Hematopoietic multipotent progenitor cell (in vitro differentiated cells): Measurements from ENCODE around the gene ALDH3B1. TPM values are rescaled to one million over a fixed set of nuclear protein-coding genes. Genes with fewer than 3 reads are reported as not detected.

ENCODE experiments used
- DNase-seq, 3 donors: peaks; one replicate each; pipeline ENCODE4 v3.0.0-alpha.2; 2011 to 2015; ENCODE audit warnings: low read depth in 2 of 3, low spot score in 2 of 3
- small RNA-seq: library from RNA; depleted of rRNA; stranded (forward); fragments of <200 nt; gene quantifications from one replicate; pipeline ENCODE3, GENCODE V24; 2012
- total RNA-seq: library from RNA; depleted of rRNA; stranded (reverse); fragments of >200 nt; gene quantifications from one replicate; pipeline ENCODE4 v1.2.3, GENCODE V29; 2012

Gene ALDH3B1
- total RNA-seq, 1 donor, result 30.7 TPM

DNA sequence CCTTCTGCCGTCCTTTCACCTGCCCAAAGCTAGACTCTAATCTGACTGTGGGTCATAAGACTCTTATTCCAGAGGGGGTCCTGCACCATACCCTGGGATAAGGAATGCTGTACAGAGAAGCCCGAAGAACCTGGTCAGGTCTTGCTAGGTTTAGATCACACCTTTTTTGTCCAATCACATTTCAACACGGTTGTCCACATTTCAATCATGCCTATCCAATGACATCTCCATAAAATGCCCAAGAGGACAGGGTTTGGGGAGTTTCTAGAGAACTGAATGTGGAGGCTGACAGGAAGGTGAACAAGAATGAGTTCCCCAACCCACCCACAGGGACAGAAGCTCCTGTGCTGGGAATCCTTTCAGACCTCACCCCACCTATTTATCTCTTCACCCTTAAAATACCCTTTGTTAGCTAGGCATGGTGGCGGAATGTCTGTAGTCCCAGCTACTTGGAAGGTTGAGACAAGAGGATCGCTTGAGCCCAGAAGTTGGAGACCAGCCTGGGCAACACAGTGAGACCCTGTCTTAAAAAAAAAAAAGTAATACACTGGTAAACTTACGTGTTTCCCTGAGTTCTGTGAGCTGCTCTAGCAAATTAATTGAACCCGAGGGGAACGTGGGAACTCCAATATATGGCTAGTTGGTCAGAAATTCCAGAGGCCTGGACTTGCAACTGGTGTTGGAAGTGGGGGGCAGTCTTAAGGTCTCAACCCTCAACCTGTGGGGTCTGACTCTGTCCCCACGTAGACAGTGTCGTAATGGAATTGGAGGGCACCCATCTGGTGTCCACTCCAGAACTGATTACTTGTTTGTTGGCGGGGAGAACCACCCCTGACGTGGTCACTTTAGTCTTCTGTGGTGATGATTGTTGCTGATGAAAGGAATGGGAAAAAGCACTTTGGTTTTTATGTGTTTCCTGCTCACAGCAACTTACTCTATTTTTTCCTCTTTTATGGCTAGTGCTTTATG, 46.5 kb downstream of the ALDH3B1 start:
- no peak for DNase-seq

DNA sequence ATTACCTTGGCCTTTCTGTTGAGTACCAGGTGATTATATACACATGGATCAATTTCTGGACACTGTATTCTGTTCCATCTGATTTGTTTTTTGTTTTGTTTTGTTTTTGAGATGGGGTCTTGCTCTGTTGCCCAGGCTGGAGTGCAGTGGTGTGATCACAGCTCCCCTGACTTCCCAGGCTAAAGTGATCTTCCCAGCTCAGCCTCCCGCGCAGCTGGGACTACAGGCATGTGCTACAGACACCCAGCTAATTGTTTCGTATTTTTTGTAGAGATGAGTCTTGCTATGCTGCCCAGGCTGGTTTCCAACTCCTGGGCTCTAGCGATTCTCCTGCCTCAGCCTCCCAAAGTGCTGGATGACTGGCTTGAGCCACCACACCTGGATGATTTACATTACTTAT, 47.7 kb downstream of the ALDH3B1 start:
- DNase-seq, result no peak

DNA sequence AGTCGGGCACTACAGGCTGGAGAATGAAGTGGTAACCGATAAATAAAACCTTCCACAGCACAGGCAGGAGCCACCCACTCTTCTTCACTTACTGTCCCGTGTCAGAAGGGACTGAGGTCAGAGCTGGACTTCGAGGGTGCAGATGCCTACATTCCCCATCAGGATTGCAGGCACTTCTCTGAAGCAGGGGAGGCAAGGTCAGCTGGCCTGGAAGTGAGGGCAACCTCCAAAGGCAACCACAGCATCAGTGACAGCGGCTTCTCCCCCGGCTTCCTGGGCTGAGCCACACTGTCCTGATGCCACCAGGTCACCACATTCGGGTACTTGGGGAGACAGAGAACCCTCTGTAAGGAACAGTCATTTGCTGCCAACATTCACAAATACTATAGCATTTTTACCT, 51.4 kb downstream of the ALDH3B1 start:
- DNase-seq, result no peak

DNA sequence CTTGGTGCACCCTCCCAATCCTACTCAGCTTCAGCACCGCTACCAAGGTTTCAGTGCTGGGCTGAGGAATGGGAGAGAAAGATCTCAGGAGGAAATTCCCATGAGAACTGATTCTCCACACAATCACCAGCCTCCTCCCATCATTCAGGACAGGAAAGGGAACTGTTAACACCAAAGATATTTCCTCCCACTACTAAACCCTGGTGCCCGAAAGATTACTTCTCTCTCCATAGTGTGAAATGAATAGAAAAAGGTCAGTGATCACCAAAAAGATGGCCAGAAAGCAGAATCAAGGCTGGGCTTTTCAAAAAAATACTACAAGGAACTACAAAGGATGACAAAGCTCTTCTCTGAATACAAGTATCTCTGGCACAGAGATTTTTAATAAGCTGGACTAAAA, 54.8 kb downstream of the ALDH3B1 start:
- DNase-seq, result no peak

DNA sequence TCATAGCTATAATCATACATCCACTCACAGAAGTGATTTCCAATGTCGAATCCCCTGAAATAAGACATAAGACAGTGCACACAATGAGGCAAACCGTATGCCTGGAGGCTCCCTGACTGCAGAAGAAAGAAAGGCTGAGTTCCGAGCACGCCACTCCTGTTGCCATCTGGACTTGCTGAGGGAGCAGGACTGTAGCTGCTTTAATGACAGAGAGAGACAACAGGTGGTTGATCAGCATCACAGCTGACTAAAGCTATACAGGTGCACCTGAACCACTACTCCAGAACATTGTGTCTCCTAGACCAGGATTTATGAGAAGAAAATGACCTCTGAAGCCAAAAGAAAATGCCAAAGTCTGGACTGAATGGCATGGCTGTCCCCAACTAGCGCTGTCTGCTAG, 55.7 kb downstream of the ALDH3B1 start:
- no peak for DNase-seq

DNA sequence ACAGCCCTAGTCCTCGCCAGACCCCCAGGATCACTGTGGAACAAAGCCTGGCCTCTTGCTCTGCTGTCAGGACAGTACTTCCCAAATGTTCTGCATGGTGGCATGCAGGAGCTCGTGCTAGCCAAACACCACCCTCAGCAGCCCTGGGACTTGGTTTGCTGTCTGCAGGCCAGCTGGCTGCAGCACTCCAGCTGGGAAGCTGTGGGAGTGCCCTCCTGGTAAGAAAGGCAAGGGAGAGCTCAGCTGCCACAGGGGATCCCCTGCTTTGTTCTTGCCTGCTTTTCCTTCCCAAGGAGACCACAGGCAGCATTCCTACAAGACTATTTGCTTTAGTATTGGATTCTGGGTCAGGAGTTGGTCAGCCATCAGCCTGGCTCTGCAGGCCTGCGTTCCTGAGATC, 56.6 kb downstream of the ALDH3B1 start:
- DNase-seq, result no peak

DNA sequence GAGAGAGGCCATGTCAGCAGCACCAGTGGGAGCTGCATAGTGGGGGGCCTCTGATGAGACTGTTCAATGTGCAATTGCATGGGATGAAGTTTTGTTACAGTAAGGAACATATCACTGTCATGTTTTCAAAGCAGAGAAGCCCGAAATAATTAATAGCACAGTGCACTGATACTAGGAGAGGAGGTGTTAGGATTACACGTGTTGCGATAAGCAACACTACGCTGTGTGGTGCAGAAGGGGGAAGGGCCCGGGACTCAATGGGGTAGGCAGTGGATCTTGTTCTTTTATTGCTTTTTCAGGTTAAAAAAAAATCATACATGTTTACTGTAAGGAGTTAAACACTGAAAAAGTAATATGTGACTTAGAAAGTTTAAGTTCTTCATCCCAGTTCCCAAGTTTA, 57.9 kb downstream of the ALDH3B1 start:
- no peak for DNase-seq

DNA sequence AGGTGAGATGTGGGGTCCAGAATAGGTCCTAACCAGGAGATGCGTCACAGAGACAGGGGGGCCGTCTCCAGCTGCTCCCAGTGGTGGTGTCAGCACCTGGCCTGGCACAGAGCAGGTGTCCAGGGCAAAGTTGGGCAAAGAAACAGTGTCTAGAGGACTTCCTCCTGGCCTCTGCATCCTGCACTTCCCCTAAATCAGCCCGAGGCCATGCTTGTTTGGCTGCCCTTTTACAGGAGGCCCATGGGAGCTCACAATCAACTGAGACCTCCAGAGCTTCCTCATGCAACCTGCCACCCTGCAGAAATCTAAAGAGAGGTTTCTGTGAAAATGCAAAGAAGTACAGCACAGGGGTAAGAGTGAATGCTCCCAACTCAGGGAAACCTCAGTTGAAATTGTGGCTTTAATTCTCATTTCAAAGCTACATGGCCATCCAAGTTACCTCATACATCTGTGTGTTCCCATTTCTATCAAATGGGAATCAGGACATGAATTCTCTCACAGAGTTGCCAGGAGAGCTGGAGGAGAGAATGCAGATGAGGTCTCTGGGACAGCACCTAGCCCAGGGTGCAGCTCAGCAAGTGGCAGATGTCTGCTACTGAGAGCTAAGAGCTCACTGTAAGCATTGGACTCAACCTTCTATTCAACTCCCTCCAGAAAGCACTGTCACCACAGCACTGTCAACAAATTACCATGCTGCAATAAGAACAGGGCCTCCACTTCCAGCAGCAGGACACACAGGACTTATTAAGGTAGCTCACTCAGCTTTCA, 61.3 kb downstream of the ALDH3B1 start:
- no peak for DNase-seq

DNA sequence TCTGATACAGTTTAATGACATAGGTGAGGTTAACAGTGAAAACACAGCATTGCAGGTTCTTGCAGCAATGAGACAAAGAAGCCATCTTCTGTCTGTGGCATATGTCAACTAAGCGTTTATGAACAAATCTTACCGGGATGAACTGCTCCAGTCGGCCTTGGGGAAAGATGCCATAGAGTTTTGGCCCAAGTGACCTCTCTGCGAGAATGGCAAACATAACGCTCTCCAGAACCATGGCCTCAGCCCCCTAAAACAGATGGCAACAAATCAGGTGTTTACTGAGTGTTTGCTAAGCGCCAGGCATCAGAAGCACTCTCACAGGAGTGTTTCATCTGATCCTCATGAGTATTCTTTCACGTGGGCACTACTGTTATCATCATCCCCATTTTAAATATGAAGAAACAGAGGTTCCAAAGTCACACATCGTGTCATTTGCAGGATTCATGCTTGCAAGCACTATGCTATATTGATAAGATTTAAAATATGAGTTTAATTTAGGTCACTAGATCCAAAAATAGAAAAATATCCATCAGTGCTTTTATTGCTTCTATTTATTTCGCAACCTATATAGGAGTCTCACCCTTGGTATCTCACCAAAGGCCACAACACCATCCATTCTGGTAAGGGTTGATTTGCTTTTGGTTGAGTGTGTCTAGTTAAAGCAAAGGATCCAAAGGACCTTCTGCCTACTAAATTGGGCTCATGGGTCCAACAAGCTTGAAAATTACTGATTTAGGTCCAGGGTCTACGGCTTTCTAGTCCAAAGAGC, 64.6 kb downstream of the ALDH3B1 start:
- no peak for DNase-seq

DNA sequence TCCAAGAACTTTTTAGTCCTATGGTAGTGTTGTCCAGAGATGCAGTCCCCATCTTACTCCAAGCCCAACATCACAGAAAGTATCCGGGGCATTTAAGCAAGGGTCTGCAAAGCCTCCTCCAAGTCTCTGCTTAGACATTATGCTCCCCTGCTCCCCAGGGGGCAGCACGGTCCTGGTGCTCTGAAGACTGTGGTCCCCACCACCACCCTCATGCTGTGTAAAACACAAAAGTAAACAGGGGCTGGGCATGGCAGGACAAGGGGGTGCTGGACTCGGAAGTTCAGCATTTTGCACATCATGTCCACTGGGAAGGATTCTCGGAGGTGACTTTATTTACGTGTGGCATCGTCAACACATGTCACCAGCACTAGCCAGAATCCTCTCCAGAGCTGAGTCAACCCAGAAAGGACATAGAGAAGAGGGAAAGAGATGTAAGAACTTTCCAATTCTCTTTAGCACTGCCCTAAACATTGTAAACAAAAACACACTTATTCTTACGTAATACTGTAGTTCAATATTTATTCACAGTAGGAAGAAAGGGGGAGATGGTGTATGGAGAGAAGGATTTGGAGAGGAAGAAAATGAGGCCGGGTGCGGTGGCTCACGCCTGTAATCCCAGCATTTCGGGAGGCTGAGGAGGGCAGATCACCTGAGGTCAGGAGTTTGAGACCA, 66.4 kb downstream of the ALDH3B1 start:
- DNase-seq, result peak in 2 of 3 donors; percentile 46 to 66

DNA sequence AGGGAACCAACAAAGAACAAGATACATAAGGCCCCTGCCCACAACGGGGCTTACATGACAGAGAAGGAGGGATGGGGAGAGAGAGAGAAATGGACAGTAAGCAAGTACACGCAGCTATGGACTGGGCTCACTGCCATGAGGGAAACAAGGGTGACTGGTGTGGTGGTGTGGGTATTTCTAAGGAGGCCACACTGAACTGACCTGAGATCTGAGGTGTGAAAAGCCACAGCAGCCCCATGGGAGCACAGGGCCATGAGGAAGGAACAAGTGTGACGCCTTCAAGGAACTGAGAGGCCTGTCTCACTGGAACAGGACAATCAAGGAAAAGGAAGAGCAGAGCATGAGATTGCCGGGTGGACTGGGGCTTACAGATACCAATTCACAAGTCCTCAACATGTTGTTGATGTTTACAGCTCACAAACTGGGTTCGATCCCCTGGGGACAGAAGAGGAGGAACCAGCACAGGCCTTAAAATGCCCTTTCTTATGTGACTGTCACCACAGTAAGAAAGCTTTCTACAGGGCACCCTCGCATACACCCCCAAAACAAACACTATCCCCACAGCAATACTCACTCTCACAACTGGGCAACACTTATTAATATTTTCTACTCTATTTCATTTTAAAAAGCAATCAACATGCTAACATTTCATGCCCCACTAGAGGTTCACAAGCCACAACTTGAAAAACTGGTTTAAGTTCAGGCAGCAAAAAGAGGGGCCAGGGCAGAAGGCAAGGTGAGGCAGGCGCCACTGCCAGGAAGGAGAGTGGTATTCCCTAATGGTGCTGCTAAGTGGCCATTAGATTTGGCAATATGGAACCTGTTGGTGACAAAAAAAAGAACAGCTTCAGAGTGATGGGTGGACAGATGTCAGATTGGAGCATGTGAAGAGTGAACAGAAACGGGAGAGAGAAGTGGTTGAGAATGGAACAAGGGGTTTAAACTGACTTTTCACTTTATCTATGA, 67.8 kb downstream of the ALDH3B1 start:
- no peak for DNase-seq

Small RNAs within 50 kb of the gene (small RNA-seq; reads per million reads assigned to genes)
- gene MIR6753, result not detected

Other genes with a start within 250 kb of the ALDH3B1 start
- 44.4 TPM for gene UNC93B1, start 6.2 kb upstream of the ALDH3B1 start, total RNA-seq
- 109 TPM for gene NDUFS8, start 20.4 kb downstream of the ALDH3B1 start, total RNA-seq
- 99.9 TPM for gene TCIRG1, start 28.7 kb downstream of the ALDH3B1 start, total RNA-seq
- gene CHKA, start 111.1 kb downstream of the ALDH3B1 start, total RNA-seq, result 24.5 TPM
- gene KMT5B, start 203.0 kb downstream of the ALDH3B1 start, total RNA-seq, result 16.7 TPM